Stomach (tissue), 4 donors: Measurements from ENCODE around the gene IDI2.

ENCODE experiments used
- CTCF ChIP-seq, 7 experiments: fragments of 450-650 bp in 4 of 7; fragments of 200-600 bp in 3 of 7; sonication (generic) in 3 of 7; IDR thresholded peaks; one replicate each; pipeline ENCODE4 v1.5.1; 2016 to 2019; ENCODE audit warnings: antibody characterized with exemption in 7 of 7, control low read depth in 2 of 7, mild to moderate bottlenecking in 1 of 7
- EP300 ChIP-seq: sonication (generic); formaldehyde crosslinking; IDR thresholded peaks from one replicate; pipeline ENCODE4 v1.6.1; 2017; ENCODE audit warnings: antibody characterized with exemption

DNA sequence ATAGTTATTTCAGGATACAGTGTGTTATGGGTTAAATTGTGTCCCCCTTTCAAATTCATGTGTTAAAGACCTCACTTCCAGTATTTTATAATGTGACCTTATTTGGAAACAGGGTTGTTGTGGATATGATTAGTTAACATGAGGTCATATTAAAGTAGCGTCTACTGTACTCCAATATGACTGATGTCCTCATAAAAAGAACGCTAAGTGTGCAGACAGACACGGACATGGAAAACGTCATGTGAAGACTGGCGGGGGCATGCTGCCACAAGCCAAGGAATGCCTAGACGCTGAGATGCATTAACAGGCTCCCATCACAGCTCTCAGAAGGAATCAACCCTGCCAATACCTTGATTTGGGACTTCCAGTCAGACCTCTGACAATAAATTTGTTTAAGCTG, 29.0 kb upstream of the IDI2 start:
- no peak for TF ChIP-seq CTCF (IDR thresholded peaks at IDR 0.05)
- TF ChIP-seq EP300, result no peak
